Glutamatergic neuron (in vitro differentiated cells): Measurements from ENCODE around the gene MAPK8IP2. TPM values are rescaled to one million over a fixed set of nuclear protein-coding genes. Genes with fewer than 3 reads are reported as not detected.

ENCODE experiments used
- DNase-seq: peaks from one replicate; pipeline ENCODE4 v3.0.0; 2022
- H3K27ac Mint-ChIP-seq: one replicate; pipeline ENCODE4 v1.8.0; 2020; ENCODE audit warnings: mild to moderate bottlenecking, mixed read lengths, inconsistent platforms; ENCODE audit not compliant: unreplicated experiment
- H3K27me3 Mint-ChIP-seq: one replicate; pipeline ENCODE4 v1.8.0; 2020; ENCODE audit warnings: mild to moderate bottlenecking, moderate library complexity, mixed read lengths, inconsistent platforms; ENCODE audit not compliant: unreplicated experiment
- H3K36me3 Mint-ChIP-seq: one replicate; pipeline ENCODE4 v1.8.0; 2020; ENCODE audit warnings: mild to moderate bottlenecking, mixed read lengths, inconsistent platforms; ENCODE audit not compliant: unreplicated experiment
- H3K4me1 Mint-ChIP-seq: one replicate; pipeline ENCODE4 v1.8.0; 2020; ENCODE audit warnings: mild to moderate bottlenecking, low read depth, mixed read lengths, inconsistent platforms; ENCODE audit not compliant: unreplicated experiment
- H3K4me3 Mint-ChIP-seq: one replicate; pipeline ENCODE4 v1.8.0; 2020; ENCODE audit warnings: mild to moderate bottlenecking, mixed read lengths, inconsistent platforms; ENCODE audit not compliant: unreplicated experiment
- H3K9me3 Mint-ChIP-seq: one replicate; pipeline ENCODE4 v1.8.0; 2020; ENCODE audit warnings: mild to moderate bottlenecking, moderate library complexity, mixed read lengths, inconsistent platforms; ENCODE audit not compliant: unreplicated experiment
- long read RNA-seq: library from polyadenylated mRNA; unstranded; transcript quantifications from one replicate; pipeline ENCODE4 v2.0.0, GENCODE V29; 2020; ENCODE audit not compliant: unreplicated experiment
- total RNA-seq: library from RNA; stranded (reverse); fragmentation: NEBNext Ultra II Directional; extraction: Animal tissue kit (Norgen Biotek cat#: 25700); gene quantifications from one replicate; pipeline ENCODE4 v1.2.1, GENCODE V29; 2021; ENCODE audit not compliant: unreplicated experiment
- TF ChIP-seq, protein P1 (sequence below): fragments of 200-600 bp; sonication (generic); IDR thresholded peaks from one replicate; pipeline ENCODE4 v1.5.0; 2021; ENCODE audit not compliant: partially characterized antibody, unreplicated experiment

MAPK8IP2 gene
- 143 TPM for total RNA-seq
- long read RNA-seq, partial matches to known transcripts: 9 of 11 reads
- long read RNA-seq, other reads (novel, unspliced or antisense): 2 of 11 reads

DNA sequence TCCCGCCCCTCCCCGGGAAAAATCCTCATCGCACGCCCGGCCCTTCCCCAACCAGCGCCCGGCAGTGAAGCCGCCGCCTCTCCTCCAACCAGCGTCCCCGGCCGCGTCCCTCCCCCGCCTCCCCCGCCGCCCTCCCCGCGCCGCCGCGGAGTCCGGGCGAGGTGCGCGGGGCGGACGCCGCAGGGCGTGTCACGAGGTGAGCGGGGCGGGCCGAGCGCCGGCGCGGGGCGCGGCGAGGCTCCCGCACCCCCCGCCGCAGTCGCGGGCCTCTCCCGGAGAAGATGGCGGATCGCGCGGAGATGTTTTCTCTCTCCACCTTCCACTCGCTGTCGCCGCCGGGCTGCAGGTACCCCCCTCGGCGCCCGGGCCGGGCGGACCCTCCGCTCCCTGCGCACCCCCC lies at the start of gene MAPK8IP2:
TSS of gene MAPK8IP2 (plus strand) at position 256 of the 400 bp plus-strand sequence. CDS start at position 282, 26 bp downstream.
- H3K4me3 Mint-ChIP-seq: peak within 1 kb of the TSS; percentile 94
- TF ChIP-seq, protein P1, sequence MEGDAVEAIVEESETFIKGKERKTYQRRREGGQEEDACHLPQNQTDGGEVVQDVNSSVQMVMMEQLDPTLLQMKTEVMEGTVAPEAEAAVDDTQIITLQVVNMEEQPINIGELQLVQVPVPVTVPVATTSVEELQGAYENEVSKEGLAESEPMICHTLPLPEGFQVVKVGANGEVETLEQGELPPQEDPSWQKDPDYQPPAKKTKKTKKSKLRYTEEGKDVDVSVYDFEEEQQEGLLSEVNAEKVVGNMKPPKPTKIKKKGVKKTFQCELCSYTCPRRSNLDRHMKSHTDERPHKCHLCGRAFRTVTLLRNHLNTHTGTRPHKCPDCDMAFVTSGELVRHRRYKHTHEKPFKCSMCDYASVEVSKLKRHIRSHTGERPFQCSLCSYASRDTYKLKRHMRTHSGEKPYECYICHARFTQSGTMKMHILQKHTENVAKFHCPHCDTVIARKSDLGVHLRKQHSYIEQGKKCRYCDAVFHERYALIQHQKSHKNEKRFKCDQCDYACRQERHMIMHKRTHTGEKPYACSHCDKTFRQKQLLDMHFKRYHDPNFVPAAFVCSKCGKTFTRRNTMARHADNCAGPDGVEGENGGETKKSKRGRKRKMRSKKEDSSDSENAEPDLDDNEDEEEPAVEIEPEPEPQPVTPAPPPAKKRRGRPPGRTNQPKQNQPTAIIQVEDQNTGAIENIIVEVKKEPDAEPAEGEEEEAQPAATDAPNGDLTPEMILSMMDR: no peak
- peaks cover 20% of the 10 kb centered on the region for H3K36me3 Mint-ChIP-seq
- H3K27me3 Mint-ChIP-seq: peaks cover 19% of the 10 kb centered on the region
- peaks cover 15% of the 10 kb centered on the region for H3K9me3 Mint-ChIP-seq
- peaks cover 17% of the 10 kb centered on the region for H3K4me1 Mint-ChIP-seq
- DNase-seq: peak; percentile 74
- peak within 1 kb of the TSS; percentile 80 for H3K27ac Mint-ChIP-seq

DNA sequence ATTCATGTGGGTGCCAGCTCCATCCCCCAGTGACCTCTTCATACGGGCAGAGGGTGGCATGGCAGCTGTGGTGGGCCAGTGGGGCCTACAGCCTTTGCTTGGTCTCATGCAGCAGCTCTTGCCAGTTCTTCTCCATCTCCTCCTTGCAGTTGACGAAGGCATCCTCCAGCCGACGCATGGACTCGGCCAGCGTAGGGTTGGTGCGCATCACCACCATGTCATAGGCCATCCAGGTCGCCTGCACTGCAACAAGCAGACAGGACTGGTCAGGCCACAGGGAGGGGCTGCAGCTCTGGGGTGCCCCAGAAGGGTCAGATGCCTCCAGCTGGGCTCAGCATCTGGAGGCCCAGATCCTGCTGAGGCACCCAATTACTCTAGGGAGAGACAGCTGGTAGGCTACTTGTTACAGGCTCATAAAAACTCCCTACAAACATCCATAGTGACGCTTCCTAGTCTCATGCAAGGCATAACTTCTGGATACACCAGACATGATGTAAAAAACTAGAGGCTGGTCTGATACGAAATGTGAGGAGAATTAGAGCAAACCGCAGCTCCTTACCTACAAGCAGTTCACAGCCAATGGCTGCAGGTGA lies 49.3 kb upstream of the MAPK8IP2 start:
- Mint-ChIP-seq H3K4me1 (peaks cover 6% of the 10 kb centered on the region), H3K4me3 (no peak overlapping the region), H3K27me3 (peaks cover 11% of the 10 kb centered on the region), H3K27ac (no peak overlapping the region), H3K9me3 (no peaks in the 10 kb centered on the region), H3K36me3 (no peaks in the 10 kb centered on the region)
- TF ChIP-seq, protein P1: no peak
- no peak for DNase-seq

DNA sequence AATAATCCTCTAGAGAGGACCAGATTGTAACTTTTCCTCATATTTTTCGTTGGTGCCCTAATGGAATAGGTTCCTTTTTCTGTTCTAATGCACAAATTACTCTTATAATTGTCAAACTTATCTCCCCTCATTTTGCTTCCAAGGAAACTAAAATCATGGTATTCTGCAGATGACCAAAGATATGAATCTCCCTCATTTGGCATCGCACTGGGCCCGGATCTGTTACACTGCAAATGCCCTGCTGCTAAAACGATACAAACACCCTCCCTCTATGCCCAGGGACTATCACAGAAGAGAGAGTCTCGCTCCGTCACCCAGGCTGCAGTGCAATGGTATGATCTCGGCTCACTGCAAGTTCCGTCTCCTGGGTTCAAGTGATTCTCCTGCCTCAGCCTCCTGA lies 47.3 kb upstream of the MAPK8IP2 start:
- Mint-ChIP-seq H3K27me3 (peaks cover 11% of the 10 kb centered on the region), H3K4me1 (peaks cover 7% of the 10 kb centered on the region), H3K36me3 (no peaks in the 10 kb centered on the region), H3K4me3 (no peak overlapping the region), H3K27ac (no peak overlapping the region), H3K9me3 (no peaks in the 10 kb centered on the region)
- DNase-seq: no peak
- TF ChIP-seq, protein P1: no peak

DNA sequence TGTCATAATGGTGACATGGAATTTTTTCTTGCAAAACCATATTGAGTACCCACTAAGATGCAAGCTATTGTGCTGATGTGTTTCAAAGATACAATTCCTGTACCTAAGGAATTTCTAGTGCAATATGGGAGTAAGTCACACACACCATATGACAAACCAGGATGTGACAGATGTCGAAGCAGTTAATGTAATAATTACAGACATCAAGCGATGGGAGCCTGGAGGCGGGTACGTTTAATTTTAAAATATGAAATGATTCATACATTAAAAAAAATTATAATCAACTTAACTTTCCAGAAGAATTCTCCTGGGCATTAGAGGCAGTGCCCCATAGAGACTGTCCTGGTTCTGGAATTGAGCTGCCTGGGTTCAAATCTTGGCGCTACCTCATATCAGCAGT lies 43.9 kb upstream of the MAPK8IP2 start:
- TF ChIP-seq, protein P1: no peak
- Mint-ChIP-seq H3K27ac (no peak overlapping the region), H3K4me3 (no peak overlapping the region), H3K36me3 (no peaks in the 10 kb centered on the region), H3K4me1 (peaks cover 2% of the 10 kb centered on the region), H3K27me3 (peaks cover 18% of the 10 kb centered on the region), H3K9me3 (peaks cover 2% of the 10 kb centered on the region)
- DNase-seq: no peak

DNA sequence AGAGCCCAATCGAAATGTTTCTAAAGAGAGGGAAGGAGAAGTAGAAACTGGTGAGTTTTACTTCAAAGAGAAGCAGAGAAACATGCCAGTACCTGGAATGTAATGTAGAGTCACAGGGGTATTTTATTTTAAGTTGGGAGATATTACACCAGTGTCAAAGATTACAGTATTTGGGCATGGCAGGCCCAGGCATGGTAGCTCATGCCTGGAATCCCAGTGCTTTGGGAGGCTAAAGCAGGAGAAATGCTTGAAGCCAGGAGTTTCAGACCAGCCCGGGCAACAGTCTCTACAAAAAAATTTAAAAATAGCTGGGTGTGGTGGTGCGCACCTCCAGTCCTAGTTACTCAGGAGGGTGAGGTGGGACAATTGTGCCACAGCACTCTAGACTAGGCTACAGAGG lies 40.6 kb upstream of the MAPK8IP2 start:
- peaks cover 14% of the 10 kb centered on the region for H3K27me3 Mint-ChIP-seq
- DNase-seq: no peak
- TF ChIP-seq, protein P1: no peak
- H3K36me3 Mint-ChIP-seq: no peaks in the 10 kb centered on the region
- no peak overlapping the region for H3K27ac Mint-ChIP-seq
- H3K9me3 Mint-ChIP-seq: peaks cover 2% of the 10 kb centered on the region
- peaks cover 6% of the 10 kb centered on the region for H3K4me1 Mint-ChIP-seq
- no peak overlapping the region for H3K4me3 Mint-ChIP-seq
